HG03442 (cell line): ENCODE results near the gene SLC18B1.
A peak's percentile ranks its signal among the peaks of the same experiment; 100 is the strongest.

Experiments used
- ATAC-seq: cut with Tn5 transposase; IDR thresholded peaks from one replicate; pipeline ENCODE4 v1.9.1; 2021; ENCODE audit warnings: mild to moderate bottlenecking, moderate library complexity; ENCODE audit not compliant: unreplicated experiment

Gene SLC18B1

DNA sequence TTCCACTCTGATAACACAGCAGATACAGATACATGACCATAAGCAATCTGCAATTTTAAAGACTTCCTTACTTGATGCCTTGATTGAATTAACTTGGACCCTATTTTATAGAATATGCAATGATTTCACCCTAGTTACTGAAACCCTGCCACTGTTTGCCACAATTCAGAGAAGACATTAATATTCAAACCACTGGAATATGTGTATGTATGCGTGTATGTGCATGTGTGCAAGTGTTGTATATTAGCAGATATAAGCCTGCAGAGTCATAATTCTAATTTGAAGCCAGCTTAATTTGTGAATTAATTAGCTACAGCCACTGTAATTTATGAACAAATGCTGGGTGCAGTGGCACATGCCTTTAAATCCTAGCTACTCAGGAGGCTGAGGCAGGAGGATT lies 50.0 kb downstream of the SLC18B1 start:
- no peak for ATAC-seq

DNA sequence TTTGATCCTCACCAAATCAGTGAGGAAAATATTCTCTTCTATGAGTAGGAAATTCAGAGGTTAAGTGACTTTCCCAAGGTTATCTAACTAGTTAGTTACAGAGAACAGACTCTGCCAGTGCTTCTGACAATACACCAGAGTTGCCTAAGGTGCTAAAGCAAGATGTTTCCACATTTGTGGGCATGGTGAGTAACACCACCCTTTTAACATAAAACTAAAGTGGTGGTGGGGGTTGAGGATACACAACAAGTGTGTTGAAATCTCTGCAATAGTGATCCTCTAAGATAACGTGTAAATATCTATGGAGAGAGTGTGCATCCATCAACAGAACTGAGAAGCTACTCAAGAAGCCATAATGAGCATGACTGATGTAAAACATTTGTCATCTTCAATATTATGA lies 52.4 kb downstream of the SLC18B1 start:
- ATAC-seq: no peak

DNA sequence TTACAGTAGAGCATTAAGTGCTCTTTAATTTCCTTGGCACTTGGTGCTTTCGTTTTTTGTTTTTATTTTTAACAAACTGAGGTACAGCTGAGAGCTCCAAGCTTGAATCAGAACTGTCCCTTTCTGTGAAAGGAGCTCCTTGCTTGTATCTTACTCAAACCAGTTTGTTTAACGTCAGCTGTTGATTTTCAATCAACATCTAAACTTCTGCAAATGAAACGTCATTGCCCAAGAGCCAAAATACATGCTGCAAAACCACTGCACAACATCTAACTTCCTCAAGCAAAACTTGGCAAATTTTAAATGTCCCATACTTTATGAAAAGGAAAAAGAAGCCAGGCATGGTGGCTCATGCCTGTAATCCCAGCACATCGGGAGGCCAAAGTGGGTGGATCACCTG lies 55.9 kb downstream of the SLC18B1 start:
- no peak for ATAC-seq

- no peak for ATAC-seq
These were observed 57.2 kb downstream of the SLC18B1 start for GRCh38 chr6:132741281-132741680.

DNA sequence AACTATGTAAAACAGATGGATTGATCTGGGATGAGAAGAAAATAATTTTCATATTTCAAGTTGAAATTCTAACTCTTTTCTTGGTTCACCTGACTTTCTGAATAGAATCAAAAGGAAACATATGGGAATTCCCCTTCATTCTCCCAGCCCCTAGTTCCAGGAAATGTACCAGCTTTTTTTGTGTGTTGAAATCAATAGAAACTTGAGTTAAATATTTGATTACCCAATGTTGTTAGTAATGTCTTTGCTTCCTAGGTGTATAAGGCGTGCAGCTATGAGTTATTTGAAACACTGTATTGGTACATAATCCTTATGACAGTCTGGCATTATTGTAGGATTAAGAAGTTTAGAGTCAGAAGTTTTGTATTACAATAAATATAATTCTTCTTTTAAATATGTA lies 62.2 kb downstream of the SLC18B1 start:
- ATAC-seq: no peak

DNA sequence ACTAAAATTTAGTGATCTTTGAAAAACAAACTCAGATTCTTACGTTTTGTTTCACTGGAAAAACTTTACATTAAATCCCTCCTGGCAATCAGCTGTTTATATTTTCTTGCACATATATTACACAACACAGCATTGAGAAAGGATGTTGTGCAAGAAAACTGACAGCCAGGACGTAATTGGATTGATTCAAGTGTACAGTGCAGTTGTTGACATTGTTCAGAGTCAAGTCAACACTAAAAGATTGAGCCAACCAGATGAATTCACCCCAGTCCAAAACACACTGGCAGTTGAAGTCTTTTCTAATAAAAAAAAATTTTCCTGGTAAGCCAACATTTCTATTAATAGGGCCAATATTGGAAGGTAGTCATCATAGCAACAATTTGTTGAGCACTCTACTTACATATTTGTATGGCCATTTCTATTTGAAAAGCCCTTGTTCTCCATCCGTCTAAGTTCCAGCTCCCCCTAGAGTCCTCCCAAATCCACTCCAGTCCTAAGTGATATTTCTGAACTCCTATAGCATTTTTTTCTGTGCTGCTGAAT lies 63.7 kb downstream of the SLC18B1 start:
- no peak for ATAC-seq

- no peak for ATAC-seq
These were observed 64.6 kb downstream of the SLC18B1 start for GRCh38 chr6:132733814-132734213.

GRCh38 chr6:132733283-132733682 lies 65.2 kb downstream of the SLC18B1 start:
- ATAC-seq: no peak

- ATAC-seq: no peak
These were observed 67.4 kb downstream of the SLC18B1 start for GRCh38 chr6:132731086-132731485.

DNA sequence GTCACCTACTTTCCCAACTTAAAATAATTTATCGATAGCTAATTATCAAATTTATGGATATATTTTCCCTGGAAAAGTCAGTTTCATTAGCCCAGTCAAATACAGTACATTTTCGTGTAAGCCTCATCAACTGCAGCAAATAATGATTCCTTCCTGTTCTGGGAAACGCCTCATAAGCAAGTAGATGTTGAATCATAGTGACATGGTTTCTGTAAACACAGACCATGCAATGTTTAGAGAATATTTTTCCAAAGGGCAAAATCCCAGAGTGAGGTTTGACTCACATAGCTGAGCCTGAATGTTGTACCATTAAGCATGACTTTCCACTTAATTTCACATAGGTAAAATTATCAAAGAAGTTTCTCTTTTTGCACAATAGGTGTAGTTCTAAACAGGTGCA lies 67.9 kb downstream of the SLC18B1 start:
- ATAC-seq: no peak

- ATAC-seq: no peak
These were observed 69.8 kb downstream of the SLC18B1 start for GRCh38 chr6:132728616-132729015.

- no peak for ATAC-seq
These were observed 71.8 kb downstream of the SLC18B1 start for GRCh38 chr6:132726608-132726975.

DNA sequence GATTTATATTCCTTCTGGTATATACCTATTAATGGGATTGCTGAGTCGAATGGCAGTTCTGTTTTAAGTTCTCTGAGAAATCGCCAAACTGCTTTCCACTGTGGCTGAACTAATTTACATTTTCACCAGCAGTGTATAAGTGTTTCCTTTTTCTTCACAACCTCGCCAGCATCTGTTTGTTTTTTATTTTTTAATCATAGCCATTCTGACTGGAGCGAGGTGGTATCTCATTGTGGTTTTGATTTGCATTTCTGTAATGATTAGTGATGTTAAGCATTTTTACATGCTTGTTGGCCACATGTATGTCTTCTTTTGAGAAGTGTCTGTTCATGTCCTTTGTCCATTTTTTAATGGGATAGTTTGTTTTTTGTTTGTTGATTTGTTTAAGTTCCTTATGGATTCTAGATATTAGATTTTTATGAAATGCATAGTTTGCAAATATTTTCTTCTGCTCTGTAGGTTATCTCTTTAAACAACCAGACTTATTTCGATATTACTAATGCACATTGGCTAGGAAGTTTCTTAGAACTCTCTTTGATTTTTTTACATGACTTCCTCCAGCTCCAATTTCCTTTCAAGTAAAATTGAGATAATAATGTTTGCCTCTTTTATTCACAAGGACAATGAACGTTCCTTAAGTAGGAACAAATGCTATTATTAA lies 72.4 kb downstream of the SLC18B1 start:
- ATAC-seq: peak; percentile 63

DNA sequence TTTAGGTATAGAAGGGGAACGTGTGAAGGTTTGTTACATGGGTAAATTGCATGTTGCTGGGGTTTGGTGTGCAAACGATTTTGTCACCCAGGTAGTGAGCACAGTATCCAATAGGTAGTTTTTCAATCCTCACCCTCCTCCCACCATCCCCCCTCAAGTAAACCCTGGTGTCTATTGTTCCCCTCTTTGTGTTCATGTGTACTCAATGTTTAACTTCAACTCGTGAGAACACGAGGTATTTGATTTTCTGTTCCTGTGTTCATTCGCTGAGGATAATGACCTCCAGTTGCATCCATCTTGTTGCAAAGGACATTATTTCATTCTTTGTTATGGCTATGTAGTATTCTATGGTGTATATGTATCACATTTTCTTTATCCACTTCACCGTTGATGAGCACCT lies 73.0 kb downstream of the SLC18B1 start:
- ATAC-seq: no peak

- no peak for ATAC-seq
These were observed 78.5 kb downstream of the SLC18B1 start for GRCh38 chr6:132719736-132720448.
